T-cell (primary cell): ENCODE results near the gene SUPT16H. TPM values are rescaled to one million over a fixed set of nuclear protein-coding genes. Genes with fewer than 3 reads are reported as not detected.

ENCODE experiments used
- ATAC-seq, 4 experiments: fragments of 200-7000 bp in 3 of 4; fragments of 150-1000 bp in 1 of 4; cut with Tn5 transposase; replicated peaks in 1 of 4; 1 replicate in 3 of 4; 2 replicates in 1 of 4; pipeline ENCODE4 v1.10.0; 2021; ENCODE audit warnings: moderate library complexity in 3 of 4, mild to moderate bottlenecking in 2 of 4, moderate number of reproducible peaks in 1 of 4
- CTCF ChIA-PET, 2 donors: fragments of 300-600 bp; sonication (Branson Sonifier 250); formaldehyde crosslinking; loops; one replicate each; lab custom pipeline; 2022; ENCODE audit warnings: antibody characterized with exemption in 2 of 2; lab: Charles Lee
- POLR2A ChIA-PET, 2 donors: fragments of 300-600 bp; sonication (Branson Sonifier 250); formaldehyde crosslinking; loops; one replicate each; lab custom pipeline; 2022; ENCODE audit warnings: antibody characterized with exemption in 2 of 2; lab: Charles Lee
- DNase-seq, 35 experiments: peaks; one replicate each; pipeline versions ENCODE4 v3.0.0 to v3.0.0-alpha.2; 2013 to 2023
- H3K27ac ChIP-seq: one replicate; pipeline ENCODE4 v1.5.1; 2013; ENCODE audit warnings: low read length
- H3K27me3 ChIP-seq, 2 experiments: replicated peaks in 1 of 2; 1 replicate in 1 of 2; 2 replicates in 1 of 2; pipeline versions ENCODE4 v1.6.1 to v1.7.0; 2013; ENCODE audit warnings: low read length in 1 of 2, mixed read lengths in 1 of 2; ENCODE audit not compliant: control insufficient read depth in 2 of 2, insufficient read depth in 2 of 2; ENCODE audit errors: extremely low read depth in 1 of 2
- H3K36me3 ChIP-seq, 2 donors: 1 replicate in 1 of 2; 2 replicates in 1 of 2; pipeline versions ENCODE4 v1.6.1 to v1.7.0; 2013; ENCODE audit warnings: low read length in 1 of 2; ENCODE audit not compliant: control insufficient read depth in 2 of 2, insufficient read depth in 1 of 2; ENCODE audit errors: extremely low read depth in 1 of 2
- H3K4me1 ChIP-seq, 2 experiments: 1 replicate in 1 of 2; 2 replicates in 1 of 2; pipeline versions ENCODE4 v1.6.1 to v1.7.0; 2013; ENCODE audit warnings: low read length in 2 of 2, mixed read lengths in 1 of 2; ENCODE audit not compliant: insufficient read depth in 2 of 2, control insufficient read depth in 1 of 2; ENCODE audit errors: extremely low read depth in 1 of 2
- H3K4me3 ChIP-seq, 2 donors: 1 replicate in 1 of 2; 2 replicates in 1 of 2; pipeline versions ENCODE4 v1.5.1 to v1.7.0; 2013; ENCODE audit warnings: mild to moderate bottlenecking in 2 of 2, low read length in 1 of 2, moderate library complexity in 1 of 2; ENCODE audit not compliant: control insufficient read depth in 1 of 2; ENCODE audit errors: extremely low read depth in 1 of 2
- H3K9me3 ChIP-seq: 2 replicates; pipeline ENCODE4 v1.7.0; 2013
- H3K27ac Mint-ChIP-seq, 2 donors: one replicate each; pipeline ENCODE4 v1.8.0; 2020 to 2021; ENCODE audit warnings: mild to moderate bottlenecking in 2 of 2, mixed read lengths in 2 of 2
- H3K27me3 Mint-ChIP-seq, 2 donors: one replicate each; pipeline ENCODE4 v1.8.0; 2021 to 2022; ENCODE audit warnings: mixed read lengths in 2 of 2
- H3K36me3 Mint-ChIP-seq: one replicate; pipeline ENCODE4 v1.8.0; 2021; ENCODE audit warnings: mixed read lengths
- H3K4me1 Mint-ChIP-seq, 3 donors: one replicate each; pipeline ENCODE4 v1.8.0; 2020 to 2022; ENCODE audit warnings: mixed read lengths in 3 of 3, mild to moderate bottlenecking in 1 of 3
- H3K4me3 Mint-ChIP-seq, 3 donors: one replicate each; pipeline ENCODE4 v1.8.0; 2020 to 2022; ENCODE audit warnings: mild to moderate bottlenecking in 3 of 3, mixed read lengths in 3 of 3, moderate library complexity in 3 of 3
- H3K9me3 Mint-ChIP-seq, 3 donors: one replicate each; pipeline ENCODE4 v1.8.0; 2020 to 2022; ENCODE audit warnings: mixed read lengths in 3 of 3
- WGBS: methylation state at CpG from one replicate; pipeline ENCODE4 v1.1.5; 2013; ENCODE audit warnings: missing lambda C conversion rate; ENCODE audit not compliant: insufficient coverage; 5-methylcytosine and 5-hydroxymethylcytosine counted together
- total RNA-seq, 35 experiments: library from RNA in 6 of 35; stranded (reverse) in 6 of 35; fragments of 120-200 nt in 1 of 35; gene quantifications; one replicate each; pipeline versions ENCODE4 v1.2.1 to v1.2.4 and lab custom pipeline; 2013 to 2026

The SUPT16H gene
- total RNA-seq (10 to 100 TPM; 51.4 to 76.4 (median 71.6) TPM), total RNA-seq (lab: John Stamatoyannopoulos, UW) (85.0 to 531 (median 198) reads per million in 29 experiments)
- total RNA-seq (2013) = 72.9 TPM

GRCh38 chr14:21383848-21384493, at the start of gene SUPT16H:
Gene SUPT16H (minus strand): TSS chr14:21384019. CDS start chr14:21383927, 92 bp downstream.
- under 1% methylated on average over 35 of the region's 54 CpGs for WGBS
- H3K27me3 ChIP-seq = no peaks in the 10 kb centered on the region
- H3K27ac Mint-ChIP-seq = peak within 1 kb of the TSS; percentile 100
- DNase-seq (peak; percentile 80 to 96 (median 91)), ATAC-seq (peak; percentile 92 to 95 (median 94))
- peaks cover 13 to 24% of the 10 kb centered on the region in 2 experiments for H3K4me1 ChIP-seq
- peaks cover 32 to 47% (median 47%) of the 10 kb centered on the region in 3 donors for H3K4me1 Mint-ChIP-seq
- H3K4me3 ChIP-seq = peak within 1 kb of the TSS; percentile 93 to 99
- H3K9me3 ChIP-seq = no peaks in the 10 kb centered on the region
- ChIA-PET POLR2A (interaction anchor here (0.6 to 1.5 kb wide), 7 partner anchors 46 to 1712 kb away, joined by 3 to 8 read pairs (median 3); partner anchors contain the start of gene CHD8 (in 1 of the 2)), CTCF (interaction anchor here in 1 of 2 donors (0.6 to 1.6 kb wide), 7 partner anchors 40 to 144 kb away, joined by 3 to 6 read pairs (median 4); partner anchors contain the start of genes CHD8, RAB2B and TOX4)
- no peaks in the 10 kb centered on the region for H3K9me3 Mint-ChIP-seq
- no peaks in the 10 kb centered on the region for H3K27me3 Mint-ChIP-seq
- H3K36me3 Mint-ChIP-seq = peaks cover 3% of the 10 kb centered on the region
- peak within 1 kb of the TSS; percentile 90 for H3K27ac ChIP-seq
- H3K4me3 Mint-ChIP-seq = peak within 1 kb of the TSS; percentile 93 to 99 (median 95)
- peaks cover 0 to 19% of the 10 kb centered on the region in 2 donors for H3K36me3 ChIP-seq

DNA sequence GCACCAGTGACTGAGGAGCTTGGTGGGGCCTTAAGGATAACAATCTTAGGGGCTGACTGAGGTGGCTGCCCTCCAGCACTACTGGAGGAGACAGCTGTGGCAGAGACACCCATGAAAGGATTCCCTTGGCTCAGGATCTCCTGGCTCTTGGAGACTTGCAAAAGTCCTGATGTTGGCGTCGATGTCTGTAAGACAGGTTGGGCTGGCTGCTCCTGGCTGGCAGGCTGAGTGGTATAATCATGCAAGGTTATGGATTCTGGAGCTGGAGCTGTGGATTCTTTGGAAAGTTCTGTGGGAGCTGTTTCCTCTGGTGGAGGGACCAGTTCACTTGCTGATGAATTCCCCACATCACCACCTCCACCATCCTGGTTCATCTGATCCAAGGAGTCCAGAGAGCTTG, 47.3 kb upstream of the SUPT16H start:
- peaks cover 40 to 47% (median 40%) of the 10 kb centered on the region in 3 donors for H3K4me1 Mint-ChIP-seq

DNA sequence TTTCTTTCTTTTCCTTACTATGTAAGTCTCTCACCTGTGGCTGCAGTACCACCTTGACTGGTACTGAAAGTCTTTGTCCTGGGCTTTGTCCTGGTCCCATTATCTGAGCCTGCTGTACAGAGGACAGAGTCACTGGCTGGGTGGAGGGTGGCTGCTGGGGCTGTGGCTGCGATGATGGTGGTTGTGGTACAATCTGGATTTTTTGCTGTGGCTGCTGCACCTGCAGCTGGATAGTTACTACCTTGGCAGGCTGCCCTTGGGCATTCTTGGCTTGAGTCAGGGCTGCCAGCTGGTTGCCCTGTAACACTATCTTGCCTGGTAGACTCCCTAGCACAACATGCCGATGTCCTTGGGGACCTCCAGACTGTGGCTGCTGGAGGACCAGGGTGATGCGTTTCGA, 45.1 kb upstream of the SUPT16H start:
- ChIA-PET POLR2A (no interaction called here), CTCF (no interaction called here)
- DNase-seq (no peak), ATAC-seq (no peak)
- Mint-ChIP-seq H3K9me3 (no peaks in the 10 kb centered on the region), H3K27ac (no peak overlapping the region), H3K4me1 (peaks cover 19 to 27% (median 19%) of the 10 kb centered on the region in 3 donors), H3K27me3 (no peaks in the 10 kb centered on the region), H3K4me3 (no peak overlapping the region), H3K36me3 (peaks cover 64% of the 10 kb centered on the region)
- Histone ChIP-seq H3K4me3 (no peak overlapping the region), H3K9me3 (no peaks in the 10 kb centered on the region), H3K27me3 (no peaks in the 10 kb centered on the region), H3K27ac (no peak overlapping the region), H3K4me1 (no peaks in the 10 kb centered on the region), H3K36me3 (peaks cover 27 to 74% of the 10 kb centered on the region in 2 donors)
- 100% methylated on average over 1 of the region's 4 CpGs for WGBS

More for the DNA sequence above, 47.3 kb upstream of the SUPT16H start:
- ChIA-PET POLR2A (interaction anchor here in 1 of 2 donors (0.8 kb wide), 1 partner anchor 211 kb away, joined by 7 read pairs; no protein-coding TSS in a partner anchor), CTCF (interaction anchor here in 1 of 2 donors (1.1 kb wide), 1 partner anchor 25 kb away, joined by 7 read pairs; the partner anchor contains the start of gene CHD8)
- ATAC-seq (no peak), DNase-seq (no peak)
- H3K4me1 ChIP-seq = peaks cover 0 to 12% of the 10 kb centered on the region in 2 experiments
- Mint-ChIP-seq H3K27ac (no peak overlapping the region), H3K9me3 (no peaks in the 10 kb centered on the region), H3K27me3 (no peaks in the 10 kb centered on the region), H3K36me3 (peaks cover 59% of the 10 kb centered on the region), H3K4me3 (no peak overlapping the region)
- WGBS = 100% methylated on average over 2 of the region's 2 CpGs
- H3K36me3 ChIP-seq = peaks cover 17 to 56% of the 10 kb centered on the region in 2 donors
- no peak overlapping the region for H3K4me3 ChIP-seq
- no peak overlapping the region for H3K27ac ChIP-seq
- no peaks in the 10 kb centered on the region for H3K9me3 ChIP-seq
- no peaks in the 10 kb centered on the region for H3K27me3 ChIP-seq

DNA sequence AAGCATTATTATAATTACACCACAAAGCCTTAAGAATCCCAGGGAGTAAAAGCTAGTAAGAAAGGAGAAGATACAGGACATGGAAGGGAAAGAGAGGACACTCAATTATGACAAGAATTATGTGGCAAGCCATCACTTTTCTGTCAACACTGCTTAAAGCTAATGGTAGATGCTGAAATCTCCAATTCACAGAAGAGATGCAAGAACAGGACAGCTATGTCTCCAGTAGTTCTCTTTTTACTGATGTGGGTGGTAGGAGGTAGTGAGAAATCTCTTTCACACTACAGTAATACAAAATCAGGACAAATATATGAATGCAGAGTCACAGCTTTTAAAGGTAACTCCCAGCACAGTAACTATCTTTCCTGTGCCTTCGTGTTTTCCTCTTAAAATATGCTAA, 42.9 kb upstream of the SUPT16H start:
- H3K4me1 Mint-ChIP-seq = peaks cover 6 to 11% (median 7%) of the 10 kb centered on the region in 3 donors
- no peak overlapping the region for H3K4me3 Mint-ChIP-seq
- no peak for DNase-seq
- no CpG with 5 or more reads among the region's 1 CpG for WGBS
- no peak overlapping the region for H3K27ac ChIP-seq
- H3K36me3 Mint-ChIP-seq = peaks cover 68% of the 10 kb centered on the region
- H3K4me3 ChIP-seq = no peak overlapping the region
- no peak for ATAC-seq
- no peaks in the 10 kb centered on the region for H3K27me3 ChIP-seq
- POLR2A ChIA-PET = interaction anchor here in 1 of 2 donors (1.5 kb wide), 1 partner anchor 9 kb away, joined by 4 read pairs; no protein-coding TSS in a partner anchor
- no peaks in the 10 kb centered on the region for H3K9me3 ChIP-seq
- H3K27me3 Mint-ChIP-seq = no peaks in the 10 kb centered on the region
- no peaks in the 10 kb centered on the region for H3K4me1 ChIP-seq
- H3K27ac Mint-ChIP-seq = no peak overlapping the region
- no peaks in the 10 kb centered on the region for H3K9me3 Mint-ChIP-seq
- CTCF ChIA-PET = interaction anchor here in 1 of 2 donors (0.7 kb wide), 1 partner anchor 106 kb away, joined by 3 read pairs; no protein-coding TSS in a partner anchor
- peaks cover 35 to 93% of the 10 kb centered on the region in 2 donors for H3K36me3 ChIP-seq

- POLR2A ChIA-PET = no interaction called here
- CTCF ChIA-PET = interaction anchor here in 1 of 2 donors (0.5 to 1.2 kb wide), 2 partner anchors 18 to 403 kb away, joined by 3 to 4 read pairs; no protein-coding TSS in a partner anchor
- Histone ChIP-seq H3K27me3 (no peaks in the 10 kb centered on the region), H3K4me1 (no peaks in the 10 kb centered on the region), H3K36me3 (peaks cover 7 to 70% of the 10 kb centered on the region in 2 donors), H3K27ac (no peak overlapping the region), H3K4me3 (no peak overlapping the region), H3K9me3 (no peaks in the 10 kb centered on the region)
- no peaks in the 10 kb centered on the region for H3K9me3 Mint-ChIP-seq
- no peak overlapping the region for H3K27ac Mint-ChIP-seq
- no peaks in the 10 kb centered on the region for H3K27me3 Mint-ChIP-seq
- no peak for DNase-seq
- peaks cover 42% of the 10 kb centered on the region for H3K36me3 Mint-ChIP-seq
- no peak for ATAC-seq
- H3K4me3 Mint-ChIP-seq = no peak overlapping the region
- 96% methylated on average over 5 of the region's 5 CpGs for WGBS
- H3K4me1 Mint-ChIP-seq = no peaks in the 10 kb centered on the region
Observed at GRCh38 chr14:21419528-21419927, 35.7 kb upstream of the SUPT16H start.

DNA sequence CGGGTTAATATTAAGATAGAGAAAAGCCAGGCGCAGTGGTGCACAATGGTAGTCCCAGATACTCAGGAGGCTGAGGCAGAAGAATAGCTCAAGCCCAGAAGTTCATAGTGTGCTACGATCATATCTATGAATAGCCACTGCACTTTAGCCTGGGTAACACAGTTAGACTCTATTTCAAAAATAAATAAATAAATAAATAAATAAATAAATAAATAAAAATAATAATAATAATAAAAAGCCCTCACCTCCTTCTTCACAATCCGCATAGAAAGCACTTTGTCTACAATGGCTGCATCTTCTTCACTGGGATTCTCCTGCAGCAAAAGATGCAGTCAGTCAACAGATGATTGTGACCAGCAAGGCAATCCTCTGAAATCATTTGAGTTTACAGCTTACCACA, 31.5 kb upstream of the SUPT16H start:
- Mint-ChIP-seq H3K9me3 (no peaks in the 10 kb centered on the region), H3K36me3 (peaks cover 56% of the 10 kb centered on the region), H3K4me3 (no peak overlapping the region), H3K27ac (no peak overlapping the region), H3K27me3 (no peaks in the 10 kb centered on the region), H3K4me1 (no peaks in the 10 kb centered on the region)
- 100% methylated on average over 1 of the region's 4 CpGs for WGBS
- no peak for DNase-seq
- ATAC-seq = no peak
- Histone ChIP-seq H3K4me3 (no peak overlapping the region), H3K27me3 (no peaks in the 10 kb centered on the region), H3K36me3 (peaks cover 6 to 76% of the 10 kb centered on the region in 2 donors), H3K27ac (no peak overlapping the region), H3K9me3 (no peaks in the 10 kb centered on the region), H3K4me1 (no peaks in the 10 kb centered on the region)
- POLR2A ChIA-PET = no interaction called here
- CTCF ChIA-PET = no interaction called here
